SHP77 treated with DMSO at 0.1 percent for 48 hours (cell line): ENCODE measurements around the gene OTOP2.

ENCODE experiments used
- DNase-seq: peaks from one replicate; lab custom pipeline; 2025; lab: John Stamatoyannopoulos, UW

The OTOP2 gene

DNA sequence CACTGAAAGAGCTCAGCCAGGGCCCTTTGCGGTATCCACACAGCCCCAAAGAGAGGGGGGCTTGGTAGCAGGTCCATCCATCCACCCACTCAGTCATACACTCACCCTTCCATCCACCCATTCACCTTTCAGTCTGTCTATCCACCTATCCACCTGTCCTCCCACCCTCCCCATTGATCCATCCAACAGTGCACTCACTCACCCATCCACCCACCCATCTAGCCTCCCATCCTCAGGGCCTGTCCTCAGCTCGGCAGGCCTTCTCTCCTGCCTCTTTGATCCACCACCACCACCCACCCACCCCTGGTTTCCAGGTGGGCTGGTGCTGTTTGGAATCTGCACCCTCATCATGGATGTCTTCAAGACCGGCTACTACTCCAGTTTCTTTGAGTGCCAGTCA, 1.2 kb downstream of the OTOP2 start:
- no peak for DNase-seq

DNA sequence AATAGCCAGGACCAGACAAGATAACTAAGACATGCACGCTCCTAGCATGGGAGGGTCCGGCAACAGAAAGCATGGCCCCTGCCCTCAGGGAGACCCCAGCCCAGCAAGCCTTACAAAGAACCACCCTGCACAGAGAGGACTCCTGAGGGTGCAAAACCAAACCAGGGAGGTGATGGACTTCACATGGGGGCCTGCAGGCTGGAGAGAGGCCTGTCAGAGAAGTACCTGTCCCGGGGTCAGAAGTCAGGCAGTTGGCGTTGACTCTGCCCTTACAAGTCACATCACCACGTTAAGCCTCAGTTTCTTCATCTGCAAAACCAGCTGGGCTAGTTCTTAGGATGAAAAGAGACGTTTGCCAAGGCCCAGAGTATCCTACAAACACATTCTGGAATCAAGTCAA, 4.7 kb downstream of the OTOP2 start:
- no peak for DNase-seq

DNA sequence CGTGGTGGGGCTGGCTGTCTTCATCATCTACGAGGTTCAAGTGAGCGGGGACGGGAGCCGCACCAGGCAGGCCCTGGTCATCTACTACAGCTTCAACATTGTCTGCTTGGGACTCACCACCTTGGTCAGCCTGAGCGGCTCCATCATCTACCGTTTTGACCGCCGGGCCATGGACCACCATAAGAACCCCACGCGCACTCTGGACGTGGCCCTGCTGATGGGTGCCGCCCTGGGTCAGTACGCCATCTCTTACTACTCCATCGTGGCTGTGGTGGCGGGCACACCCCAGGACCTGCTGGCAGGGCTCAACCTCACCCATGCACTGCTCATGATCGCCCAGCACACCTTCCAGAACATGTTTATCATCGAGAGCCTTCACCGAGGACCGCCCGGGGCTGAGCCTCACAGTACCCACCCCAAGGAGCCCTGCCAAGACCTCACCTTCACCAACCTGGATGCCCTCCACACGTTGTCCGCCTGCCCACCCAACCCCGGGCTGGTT, 6.5 kb downstream of the OTOP2 start:
- DNase-seq = no peak

DNA sequence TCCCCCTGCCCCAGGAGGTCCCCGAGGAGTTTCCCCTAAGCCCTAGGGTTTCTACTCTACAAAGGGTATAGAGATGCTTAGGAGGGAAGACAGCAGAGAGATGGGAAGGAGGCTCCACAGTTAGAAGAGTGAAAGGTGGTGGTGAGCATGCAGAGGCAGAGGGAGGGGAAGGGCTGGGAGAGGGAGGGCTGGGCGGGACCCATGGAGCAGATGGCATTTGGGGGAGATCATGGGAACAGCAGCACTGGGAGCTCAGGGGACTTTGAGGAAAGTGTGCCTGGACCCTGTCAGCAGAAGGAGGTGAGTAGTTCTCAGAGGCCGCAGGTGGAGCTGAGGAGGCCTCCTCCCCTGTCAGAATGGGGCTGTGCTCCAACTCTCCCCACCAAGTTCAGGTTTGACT, 11.0 kb downstream of the OTOP2 start:
- DNase-seq = no peak

DNA sequence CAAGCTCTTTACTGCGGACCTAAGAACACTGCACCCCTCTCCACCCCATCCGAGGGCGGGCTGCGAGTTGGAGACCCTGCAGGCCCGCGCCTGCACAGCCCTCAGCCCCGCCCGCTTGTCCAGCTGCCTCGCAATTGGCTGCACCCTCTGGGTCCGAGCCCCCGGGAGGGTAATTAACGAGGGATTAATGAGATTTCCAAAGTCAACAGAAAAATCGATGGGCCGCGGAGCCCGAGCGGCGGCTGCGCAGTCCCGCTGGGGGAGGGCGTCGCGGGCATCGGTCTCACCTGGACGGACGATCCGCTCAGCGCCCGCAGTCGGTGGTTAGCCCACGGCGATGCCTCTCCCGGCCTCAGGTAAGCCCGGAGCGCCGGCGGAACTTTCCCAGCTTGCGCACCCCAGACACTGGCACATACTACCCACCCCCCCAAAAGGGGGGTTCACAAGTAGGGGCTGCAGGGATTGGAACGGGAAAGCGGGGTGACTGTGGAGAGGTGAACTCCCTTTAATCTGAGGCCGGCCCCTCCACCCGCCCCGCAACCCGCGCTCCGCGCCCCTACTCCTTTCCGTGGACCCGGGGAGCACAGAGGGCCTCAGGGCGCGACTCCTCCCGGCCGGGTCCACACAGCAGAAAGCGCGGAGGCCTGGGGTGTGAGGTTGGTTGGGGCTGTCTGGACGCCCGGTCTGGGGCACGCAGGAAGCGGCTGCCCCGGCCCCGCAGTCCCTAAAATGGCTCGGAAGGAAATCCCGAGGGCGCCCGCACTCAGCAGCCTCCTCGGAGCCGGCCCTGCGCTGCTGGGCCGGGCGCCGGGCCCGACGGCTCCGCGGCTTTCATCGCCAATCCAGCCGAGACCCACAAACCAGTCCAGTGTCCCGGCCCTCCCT, 11.8 kb downstream of the OTOP2 start, which contains the start of gene OTOP3:
Gene OTOP3, plus strand, starts transcription at position 314 of the 885 bp plus-strand sequence. Its CDS starts 24 bp downstream, at position 338.
- no peak for DNase-seq

DNA sequence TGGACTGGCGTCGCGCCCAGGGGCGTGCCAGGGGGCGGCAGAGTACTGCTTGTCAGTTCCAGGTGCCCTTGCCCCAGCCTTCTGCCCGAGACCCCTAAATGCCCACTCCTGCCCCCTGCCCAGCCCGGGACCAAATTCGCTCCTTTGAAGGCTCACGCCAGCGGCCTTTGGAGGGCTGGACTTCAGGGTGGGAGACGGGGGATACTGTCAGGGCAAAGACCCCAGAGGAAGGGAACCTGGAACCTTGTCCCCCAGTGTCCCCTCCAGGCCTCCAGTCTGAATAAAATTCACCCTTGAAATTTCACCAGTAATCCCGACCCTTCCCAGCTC, 12.4 kb downstream of the OTOP2 start:
- DNase-seq = no peak

DNA sequence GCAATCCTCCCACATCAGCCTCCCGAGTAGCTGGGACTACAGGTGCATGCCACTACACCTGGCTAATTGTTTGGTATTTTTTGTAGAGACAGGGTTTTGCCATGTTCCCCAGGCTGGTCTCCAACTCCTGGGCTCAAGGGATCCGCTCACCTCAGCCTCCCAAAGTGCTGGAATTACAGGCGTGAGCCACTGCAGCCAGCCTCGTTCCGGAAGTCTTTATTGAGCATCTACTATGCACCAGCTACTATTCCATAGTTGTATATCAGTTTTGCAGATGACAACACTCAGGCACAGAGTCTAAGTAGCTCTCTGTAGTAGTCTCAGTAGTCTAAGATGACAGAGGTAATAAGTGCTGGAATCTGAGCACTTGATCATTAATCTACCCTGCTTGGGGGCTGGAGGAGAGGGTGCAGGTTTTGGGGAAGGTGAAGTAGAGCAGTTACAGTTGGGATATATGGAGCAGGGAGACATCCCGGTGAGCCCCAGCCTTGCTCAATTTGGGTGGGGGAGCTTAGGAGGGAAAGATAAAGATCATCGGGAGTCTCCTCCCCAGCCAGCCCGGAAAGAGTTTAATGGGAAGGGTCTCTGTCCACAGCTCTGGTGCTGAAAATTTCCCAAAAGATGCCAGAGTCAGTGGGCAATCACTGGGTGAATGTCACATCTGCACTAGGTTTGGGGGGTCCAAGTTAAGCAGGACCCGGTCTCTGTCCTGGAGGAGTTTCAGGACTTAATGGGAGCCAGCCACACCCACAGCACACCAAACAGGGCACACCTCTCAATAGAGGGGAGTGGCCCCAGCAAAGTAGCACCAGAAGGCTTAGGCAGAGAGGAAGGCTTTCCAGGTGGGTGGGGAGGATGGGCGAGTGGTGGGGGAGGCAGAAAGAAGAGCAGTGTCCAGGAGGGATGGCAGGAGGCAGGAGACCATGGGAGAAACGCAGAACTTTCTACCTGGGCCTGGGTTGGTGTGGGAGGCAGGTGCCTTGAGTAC, 13.3 kb downstream of the OTOP2 start:
- no peak for DNase-seq

DNA sequence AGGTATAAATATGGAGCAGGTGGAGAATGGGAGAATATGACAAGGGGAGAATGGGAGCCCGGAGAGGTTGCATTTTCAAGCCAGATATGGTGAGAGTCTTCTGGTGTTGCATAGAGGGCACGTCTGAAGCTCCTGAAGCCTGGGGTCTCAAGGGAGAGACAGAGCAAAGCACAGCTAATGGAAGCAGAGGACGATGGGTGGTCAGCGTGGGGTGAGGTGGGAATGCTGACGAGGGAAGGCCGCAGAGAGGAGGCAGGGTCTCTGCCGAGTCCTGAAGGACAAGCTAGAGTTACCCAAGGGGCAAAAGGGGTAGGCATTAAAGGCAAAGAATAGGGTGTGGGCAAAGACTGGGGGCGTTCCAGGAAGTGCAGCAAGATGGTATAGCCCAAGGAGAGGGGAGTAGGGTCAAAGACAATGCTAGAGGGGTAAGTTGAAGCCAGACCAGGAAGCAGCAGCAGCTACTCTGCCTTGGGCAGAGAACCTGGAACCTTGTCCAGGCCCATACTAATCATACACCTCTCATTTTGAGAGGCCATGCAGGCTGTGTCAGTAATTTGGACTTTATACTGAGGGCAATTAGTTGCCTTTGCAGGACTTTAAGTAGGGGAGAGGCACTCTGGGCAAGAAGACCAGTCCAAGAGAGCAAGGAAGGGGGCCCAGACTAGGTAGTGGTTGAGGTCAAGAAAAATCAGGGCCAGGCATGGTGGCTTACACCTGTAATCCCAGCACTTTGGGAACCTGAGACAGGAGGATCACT, 14.3 kb downstream of the OTOP2 start:
- no peak for DNase-seq

DNA sequence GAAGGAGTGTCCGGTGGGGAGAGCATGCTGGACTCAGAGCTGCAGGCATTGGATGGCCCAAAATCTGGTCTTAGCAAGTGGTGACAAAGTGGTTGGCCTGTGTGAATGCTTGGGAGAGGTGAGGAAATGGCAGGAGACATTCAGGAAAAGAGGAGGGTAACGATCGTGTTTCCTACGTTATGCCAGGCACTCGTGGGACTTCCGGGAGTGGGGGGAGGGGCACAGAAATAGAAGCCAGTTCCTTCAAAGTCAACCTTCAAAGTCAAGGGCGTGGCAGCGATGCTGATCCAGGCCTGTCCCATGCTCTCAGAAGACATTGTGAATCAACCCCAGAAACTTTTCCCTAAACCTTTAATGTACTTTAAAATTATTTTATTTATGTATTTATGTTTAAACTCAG, 15.5 kb downstream of the OTOP2 start:
- no peak for DNase-seq

DNA sequence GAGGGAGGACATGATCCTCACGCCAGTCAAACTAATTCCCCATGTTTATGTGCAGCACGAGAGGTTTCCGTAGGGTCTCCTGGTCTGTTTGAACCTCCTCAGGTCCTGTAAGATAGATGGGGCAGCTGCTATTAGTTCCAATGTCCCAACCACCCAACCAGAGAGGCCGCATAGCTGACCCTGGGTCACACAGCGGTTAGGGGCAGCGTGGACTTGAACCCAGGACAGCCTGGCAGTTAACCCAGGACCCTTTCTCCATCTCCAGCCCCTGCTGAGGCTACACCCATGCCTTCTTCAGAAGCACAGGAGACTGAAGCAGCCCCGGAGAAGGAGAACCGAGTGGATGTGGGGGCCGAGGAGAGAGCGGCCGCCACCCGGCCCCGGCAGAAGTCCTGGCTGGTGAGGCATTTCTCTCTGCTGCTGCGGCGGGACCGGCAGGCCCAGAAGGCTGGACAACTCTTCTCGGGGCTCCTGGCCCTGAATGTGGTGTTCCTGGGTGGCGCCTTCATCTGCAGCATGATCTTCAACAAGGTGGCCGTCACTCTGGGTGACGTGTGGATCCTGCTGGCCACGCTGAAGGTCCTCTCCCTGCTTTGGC, 17.2 kb downstream of the OTOP2 start:
- no peak for DNase-seq

DNA sequence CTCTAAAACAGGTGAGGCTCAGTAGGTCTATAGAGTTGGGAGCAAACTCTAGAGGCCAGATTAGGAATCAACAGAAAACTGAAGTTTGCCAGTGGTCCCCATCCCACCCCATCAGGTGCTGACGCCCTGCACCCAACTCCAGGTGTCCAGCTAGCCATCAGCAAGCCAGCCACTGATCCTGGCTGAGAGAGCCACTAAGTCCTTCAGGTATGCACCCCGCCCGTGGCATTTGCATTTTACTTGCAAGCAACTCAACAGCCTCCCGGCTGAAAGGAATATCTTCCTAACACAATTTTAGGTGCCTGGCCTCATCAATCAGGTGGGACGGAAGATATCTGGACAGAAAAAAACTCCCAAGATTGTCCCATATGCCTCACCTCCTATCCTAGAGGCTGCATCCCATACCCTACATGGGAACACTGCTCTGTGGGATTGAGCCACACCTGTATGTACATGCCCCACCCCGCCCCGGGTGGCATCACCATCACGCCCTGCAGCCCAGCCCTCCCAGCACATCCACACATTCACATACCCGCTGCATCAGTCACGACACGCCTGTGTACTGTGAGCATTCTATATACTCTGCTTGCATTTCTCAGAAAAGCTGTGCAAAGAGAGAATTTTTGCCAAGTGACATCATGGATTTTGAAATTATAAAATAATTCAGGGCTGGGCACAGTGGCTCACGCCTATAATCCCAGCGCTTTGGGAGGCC, 19.9 kb downstream of the OTOP2 start:
- no peak for DNase-seq

DNA sequence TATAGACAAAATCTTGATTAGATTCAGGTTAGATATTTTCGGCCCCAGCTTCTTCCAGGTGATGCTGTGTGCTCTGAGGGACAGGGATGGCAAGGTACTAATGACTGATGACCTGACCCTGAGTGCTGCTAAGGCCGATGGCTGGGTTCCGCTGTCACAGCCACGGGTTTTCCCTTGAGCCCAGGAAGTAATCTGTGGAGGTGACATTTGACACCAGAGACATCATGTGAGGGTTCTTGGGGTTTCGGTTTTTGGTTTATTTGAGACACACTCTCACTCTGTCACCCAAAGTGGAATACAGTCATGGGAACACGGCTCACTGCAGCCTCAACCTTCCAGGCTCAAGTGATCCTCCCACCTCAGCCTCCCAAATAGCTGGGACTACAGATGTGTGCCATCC, 21.5 kb downstream of the OTOP2 start:
- DNase-seq = no peak

DNA sequence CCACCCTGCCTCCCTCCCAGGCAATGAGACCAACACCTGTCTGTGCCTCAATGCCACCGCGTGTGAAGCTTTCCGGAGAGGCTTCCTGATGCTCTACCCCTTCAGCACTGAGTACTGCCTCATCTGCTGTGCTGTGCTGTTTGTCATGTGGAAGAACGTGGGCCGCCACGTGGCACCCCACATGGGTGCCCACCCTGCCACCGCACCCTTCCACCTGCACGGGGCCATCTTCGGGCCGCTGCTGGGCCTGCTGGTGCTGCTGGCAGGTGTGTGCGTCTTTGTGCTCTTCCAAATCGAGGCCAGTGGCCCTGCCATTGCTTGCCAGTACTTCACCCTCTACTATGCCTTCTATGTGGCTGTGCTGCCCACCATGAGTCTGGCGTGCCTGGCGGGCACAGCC, 22.6 kb downstream of the OTOP2 start:
- no peak for DNase-seq

DNA sequence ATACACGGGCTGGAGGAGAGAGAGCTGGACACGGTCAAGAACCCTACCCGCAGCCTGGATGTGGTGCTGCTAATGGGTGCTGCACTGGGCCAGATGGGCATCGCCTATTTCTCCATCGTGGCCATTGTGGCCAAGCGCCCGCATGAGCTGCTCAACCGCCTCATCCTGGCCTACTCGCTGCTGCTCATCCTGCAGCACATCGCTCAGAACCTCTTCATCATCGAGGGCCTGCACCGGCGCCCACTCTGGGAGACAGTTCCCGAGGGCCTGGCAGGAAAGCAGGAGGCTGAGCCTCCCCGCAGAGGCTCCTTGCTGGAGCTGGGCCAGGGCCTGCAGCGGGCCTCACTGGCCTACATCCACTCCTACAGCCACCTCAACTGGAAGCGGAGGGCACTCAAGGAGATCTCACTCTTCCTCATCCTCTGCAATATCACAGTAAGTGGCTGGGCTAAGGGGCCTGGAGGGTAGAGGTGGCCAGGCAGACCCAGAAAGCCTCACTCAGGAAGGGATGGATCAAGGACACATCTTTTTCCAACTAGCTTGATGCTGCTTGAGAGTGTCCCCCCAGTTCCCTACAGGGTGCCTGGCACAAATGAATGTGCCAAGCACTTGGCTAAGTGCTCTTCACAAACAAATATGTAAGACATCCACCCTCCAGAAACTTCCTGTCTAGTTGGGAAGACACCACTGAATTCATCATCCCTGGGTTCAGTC, 23.1 kb downstream of the OTOP2 start:
- no peak for DNase-seq

DNA sequence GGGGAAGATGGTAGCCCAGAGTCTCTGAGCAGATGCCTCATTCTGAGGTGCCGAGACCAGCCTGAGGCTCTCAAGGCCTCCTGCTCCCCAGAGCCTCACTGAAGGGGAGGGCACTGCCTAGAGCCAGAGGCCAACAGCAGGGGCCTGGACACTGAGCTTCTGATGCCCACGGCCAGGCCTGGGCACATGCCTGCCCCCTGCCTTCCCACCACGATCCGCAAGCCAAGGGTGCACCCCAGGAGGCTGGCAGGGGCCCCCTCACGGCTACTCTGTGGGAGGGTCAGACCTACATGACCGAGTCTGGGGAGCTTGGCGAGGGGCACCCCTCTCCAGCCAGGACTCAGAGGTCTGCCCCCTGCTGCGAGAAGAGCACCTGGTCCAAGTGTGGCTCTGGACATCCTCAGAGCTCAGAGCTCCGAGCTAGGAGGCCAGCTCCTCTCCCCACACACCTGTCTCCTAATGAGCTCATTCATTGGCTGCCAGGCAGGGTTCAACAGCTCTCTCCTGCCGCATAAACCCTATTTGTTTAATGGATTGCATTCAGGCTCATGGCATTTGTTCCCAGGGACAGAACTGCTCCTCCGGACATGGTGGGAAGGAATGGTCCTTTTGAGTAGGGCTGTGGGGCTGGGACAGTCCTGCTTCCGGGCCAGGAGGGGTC, 25.5 kb downstream of the OTOP2 start:
- DNase-seq = no peak

DNA sequence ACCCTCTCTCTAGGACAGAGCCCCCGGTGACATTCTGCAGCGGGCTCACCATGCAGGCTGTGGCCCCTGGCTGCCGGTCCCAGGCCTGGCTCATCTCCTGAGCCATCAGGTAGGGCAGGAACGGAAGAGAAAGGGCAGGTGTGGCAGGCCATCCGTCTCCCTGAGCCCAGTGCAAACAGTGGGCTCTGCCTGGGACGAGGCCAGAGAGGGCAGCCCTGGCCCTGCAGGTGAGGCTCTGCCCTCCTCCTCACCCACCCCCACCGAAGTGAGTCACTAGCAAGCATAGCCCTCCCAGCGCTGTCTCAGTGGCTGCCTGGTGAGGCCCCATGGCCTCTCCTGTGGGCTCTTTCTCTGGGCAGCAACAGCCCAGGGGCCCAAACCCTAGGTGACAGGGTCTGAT, 26.1 kb downstream of the OTOP2 start:
- DNase-seq = no peak

DNA sequence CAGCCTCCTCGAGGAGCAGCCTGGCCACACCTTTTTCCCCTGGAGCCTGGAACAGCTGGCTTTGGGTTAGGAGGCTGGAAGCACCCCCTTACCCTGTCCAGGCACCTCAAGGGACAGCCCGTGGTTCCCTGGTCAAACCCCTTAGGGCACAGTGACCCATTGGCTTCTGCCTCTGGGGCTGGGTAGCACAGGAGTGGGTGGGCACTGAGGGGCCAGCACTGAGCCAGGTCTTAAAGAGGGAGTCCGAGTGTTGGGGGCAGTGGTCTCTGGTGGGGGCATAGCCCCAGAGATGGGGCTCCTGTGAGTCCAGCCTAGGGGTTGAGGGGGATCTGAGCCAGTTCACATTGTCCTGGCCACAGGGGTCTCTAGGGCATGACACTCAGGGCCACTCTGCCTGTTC, 27.0 kb downstream of the OTOP2 start:
- no peak for DNase-seq

DNA sequence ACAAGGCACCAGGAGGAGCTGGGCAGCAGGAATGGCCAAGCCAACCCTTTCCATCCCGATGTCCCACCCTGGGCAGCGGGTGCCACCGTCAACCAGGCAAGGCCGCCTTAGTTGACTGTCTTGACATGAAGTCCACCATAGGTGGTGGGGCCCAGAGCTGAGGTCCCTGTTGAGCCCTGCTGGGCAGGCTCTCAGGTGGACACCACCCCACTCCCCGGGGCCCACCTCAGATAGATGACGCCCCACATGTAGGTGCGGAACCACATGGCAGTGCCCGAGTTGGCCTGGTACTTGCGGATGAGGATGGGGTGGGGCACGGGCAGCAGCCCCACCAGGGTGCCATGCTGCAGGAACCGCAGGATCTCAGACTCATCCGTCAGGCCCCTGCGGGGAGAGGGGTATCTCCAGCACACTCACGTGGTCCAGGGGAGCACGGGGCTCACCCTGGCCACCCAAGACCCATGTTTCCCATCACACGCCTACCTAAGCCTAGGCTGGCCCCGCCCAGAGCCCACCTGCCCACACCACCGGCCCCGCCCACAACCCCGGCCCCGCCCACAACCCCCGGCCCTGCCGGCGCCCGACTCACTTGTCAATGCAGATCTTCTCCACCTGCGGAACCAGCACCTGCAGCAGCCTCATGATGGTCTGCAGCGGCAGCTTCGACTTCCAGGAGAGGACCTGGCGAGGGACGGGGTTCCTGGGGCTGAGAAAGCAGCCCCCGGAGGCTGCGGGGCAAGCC, 27.8 kb downstream of the OTOP2 start:
- DNase-seq = no peak
